AG04449 (cell line): ENCODE measurements around the gene ANKRD45.

ENCODE experiments used
- CTCF ChIA-PET: fragments of 350-600 bp; formaldehyde crosslinking; extraction: SDS; loops from one replicate; lab custom pipeline; 2021; ENCODE audit warnings: antibody characterized with exemption; lab: Yijun Ruan, JAX
- POLR2A ChIA-PET: fragments of 400-600, 350-600 bp; formaldehyde crosslinking; extraction: SDS; loops from one replicate; lab custom pipeline; 2020; ENCODE audit warnings: antibody characterized with exemption, inconsistent platforms; lab: Yijun Ruan, JAX
- DNase-seq: peaks from one replicate; pipeline ENCODE4 v3.0.0-alpha.2; 2010; ENCODE audit warnings: low read depth, low spot score
- H3K4me3 ChIP-seq: 2 replicates; pipeline ENCODE4 v1.5.1; 2011; ENCODE audit warnings: low read depth, mild to moderate bottlenecking, control low read depth, low read length
- CTCF ChIP-seq: IDR thresholded peaks from one replicate; pipeline ENCODE4 v1.5.1; 2011; ENCODE audit warnings: mild to moderate bottlenecking, moderate library complexity, low read length, control low read depth, inconsistent platforms; ENCODE audit not compliant: insufficient read depth; ENCODE audit errors: missing control alignments

ANKRD45 gene

GRCh38 chr1:173562813-173563212, 106.8 kb downstream of the ANKRD45 start:
- ChIA-PET POLR2A (no interaction called here), CTCF (interaction anchor here (1.0 kb wide), 1 partner anchor 10 kb away, joined by 3 read pairs; no protein-coding TSS in a partner anchor)
- DNase-seq, result no peak
- TF ChIP-seq CTCF, result no peak
- H3K4me3 ChIP-seq, result no peak overlapping the region

GRCh38 chr1:173561263-173561662, 108.4 kb downstream of the ANKRD45 start:
- CTCF ChIA-PET, result no interaction called here

DNA sequence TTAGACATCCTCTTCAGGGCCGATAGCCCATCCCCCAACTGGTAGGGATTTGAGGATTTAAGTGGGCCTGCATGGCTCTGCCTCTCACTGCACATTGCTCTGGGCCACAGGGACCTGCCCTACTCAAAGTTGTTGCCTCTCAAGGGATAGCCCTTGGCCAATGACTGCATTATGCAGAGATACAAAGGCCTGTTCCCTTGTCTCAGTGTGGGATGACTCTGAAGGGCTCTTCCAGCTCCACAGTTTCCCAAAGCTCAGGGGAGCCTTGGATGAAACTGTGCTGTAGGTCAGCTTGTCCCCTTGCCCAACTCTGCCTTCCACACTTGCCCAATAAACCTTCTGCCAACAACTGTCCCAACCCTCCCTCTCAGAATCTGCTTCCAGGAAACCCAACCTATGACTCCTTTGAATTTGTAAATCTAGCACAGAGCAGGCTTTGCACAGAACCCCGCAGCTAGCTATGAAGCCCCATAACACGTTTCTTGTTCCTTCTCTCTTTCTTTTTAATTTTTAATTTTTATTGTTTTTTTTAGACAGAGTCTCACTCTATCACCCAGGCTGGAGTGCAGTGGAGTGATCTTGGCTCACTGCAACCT, 109.3 kb downstream of the ANKRD45 start:
- CTCF ChIA-PET, result no interaction called here
- TF ChIP-seq CTCF, result no peak
- POLR2A ChIA-PET, result no interaction called here
- DNase-seq, result no peak
- no peak overlapping the region for H3K4me3 ChIP-seq

More at GRCh38 chr1:173561263-173561662, 108.4 kb downstream of the ANKRD45 start:
- no peak for TF ChIP-seq CTCF
- POLR2A ChIA-PET, result no interaction called here
- DNase-seq, result no peak
- no peak overlapping the region for H3K4me3 ChIP-seq
